Neural cell (in vitro differentiated cells): ENCODE data around the gene TBX15. TPM values are rescaled to one million over a fixed set of nuclear protein-coding genes. Genes with fewer than 3 reads are reported as not detected.

Experiments used
- H2AFZ ChIP-seq: fragments of 200-600, 300-800 bp; sonication (generic), shearing (Covaris generic); 2 replicates; pipeline ENCODE4 v1.6.0; 2014; ENCODE audit warnings: low read depth, mild to moderate bottlenecking, antibody characterized with exemption, low read length, moderate library complexity
- H3F3A ChIP-seq: fragments of 200-600 bp; shearing (Covaris generic); 2 replicates; pipeline ENCODE4 v1.6.1; 2016; ENCODE audit warnings: mild to moderate bottlenecking, moderate library complexity, mixed read lengths, antibody characterized with exemption, low read length; ENCODE audit not compliant: insufficient read depth, poor library complexity, severe bottlenecking
- H3K27ac ChIP-seq: fragments of 200-600, 300-800 bp; sonication (generic), shearing (Covaris generic); 2 replicates; pipeline ENCODE4 v1.5.1; 2014; ENCODE audit warnings: mild to moderate bottlenecking, low read length, moderate library complexity
- H3K27me3 ChIP-seq: fragments of 300-800, 200-600 bp; sonication (generic), shearing (Covaris generic); 2 replicates; pipeline ENCODE4 v1.6.0; 2014; ENCODE audit warnings: mild to moderate bottlenecking, low read depth, low read length, moderate library complexity; ENCODE audit not compliant: insufficient read depth
- H3K36me3 ChIP-seq: fragments of 300-800, 200-600 bp; sonication (generic), shearing (Covaris generic); 2 replicates; pipeline ENCODE4 v1.5.1; 2014; ENCODE audit warnings: mild to moderate bottlenecking, antibody characterized with exemption, low read length, moderate library complexity; ENCODE audit not compliant: insufficient read depth
- H3K4me2 ChIP-seq: fragments of 300-800, 200-600 bp; sonication (generic), shearing (Covaris generic); 2 replicates; pipeline ENCODE4 v1.6.0; 2014; ENCODE audit warnings: mild to moderate bottlenecking, low read length
- H3K4me3 ChIP-seq: fragments of 300-800, 200-600 bp; sonication (generic), shearing (Covaris generic); 2 replicates; pipeline ENCODE4 v1.5.1; 2014; ENCODE audit warnings: mild to moderate bottlenecking, low read length, moderate library complexity
- H3K79me2 ChIP-seq: fragments of 200-600 bp; shearing (Covaris generic); replicated peaks from 2 replicates; pipeline ENCODE4 v1.6.0; 2014; ENCODE audit warnings: mild to moderate bottlenecking, low read length, moderate library complexity; ENCODE audit not compliant: insufficient read depth
- H3K9ac ChIP-seq: fragments of 300-800, 200-600 bp; sonication (generic), shearing (Covaris generic); 2 replicates; pipeline ENCODE4 v1.6.1; 2016; ENCODE audit warnings: mild to moderate bottlenecking, low read length, mixed read lengths
- H3K9me2 ChIP-seq: fragments of 200-600 bp; shearing (Covaris generic); 2 replicates; pipeline ENCODE4 v1.6.1; 2016; ENCODE audit warnings: mild to moderate bottlenecking, low read length, mixed read lengths; ENCODE audit not compliant: insufficient read depth
- H3K9me3 ChIP-seq: fragments of 200-600, 300-800 bp; sonication (generic), shearing (Covaris generic); 2 replicates; pipeline ENCODE4 v1.6.1; 2016; ENCODE audit warnings: mild to moderate bottlenecking, mixed run types, low read length, moderate library complexity, mixed read lengths
- H4K20me1 ChIP-seq: fragments of 200-600 bp; shearing (Covaris generic); 2 replicates; pipeline ENCODE4 v1.6.1; 2016; ENCODE audit warnings: mild to moderate bottlenecking, mixed run types; ENCODE audit not compliant: insufficient read depth
- CTCF ChIP-seq: fragments of 450-650 bp; IDR thresholded peaks from 2 replicates; pipeline ENCODE4 v1.5.1; 2014; ENCODE audit warnings: antibody characterized with exemption, mild to moderate bottlenecking, moderate library complexity; ENCODE audit not compliant: poor library complexity, severe bottlenecking
- EP300 ChIP-seq: fragments of 450-650 bp; conservative IDR thresholded peaks from 2 replicates; pipeline ENCODE4 v1.6.1; 2014; ENCODE audit warnings: antibody characterized with exemption, mild to moderate bottlenecking, moderate library complexity; ENCODE audit not compliant: poor library complexity, severe bottlenecking
- MXI1 ChIP-seq: fragments of 450-650 bp; conservative IDR thresholded peaks from 2 replicates; pipeline ENCODE4 v1.6.1; 2014; ENCODE audit warnings: antibody characterized with exemption, mild to moderate bottlenecking; ENCODE audit not compliant: poor library complexity, severe bottlenecking
- POLR2AphosphoS5 ChIP-seq: IDR thresholded peaks from 2 replicates; pipeline ENCODE4 v1.6.1; 2012
- RAD21 ChIP-seq: fragments of 450-650 bp; conservative IDR thresholded peaks from 2 replicates; pipeline ENCODE4 v1.6.1; 2014; ENCODE audit warnings: antibody characterized with exemption, mild to moderate bottlenecking, moderate library complexity
- REST ChIP-seq: IDR thresholded peaks from 2 replicates; pipeline ENCODE4 v1.6.1; 2012; ENCODE audit warnings: borderline replicate concordance
- SMC3 ChIP-seq: fragments of 450-650 bp; conservative IDR thresholded peaks from 2 replicates; pipeline ENCODE4 v1.6.1; 2014; ENCODE audit warnings: antibody characterized with exemption, mild to moderate bottlenecking, moderate library complexity; ENCODE audit not compliant: poor library complexity
- TAF1 ChIP-seq: IDR thresholded peaks from 2 replicates; pipeline ENCODE4 v1.6.1; 2012; ENCODE audit warnings: low read depth
- polyA plus RNA-seq: library from polyadenylated mRNA; depleted of rRNA; stranded (reverse); fragments of >200 nt; gene quantifications from 2 replicates; pipeline ENCODE4 v1.2.3, GENCODE V29; 2014

TBX15 gene
- polyA plus RNA-seq, 1 donor from 2014 or later = 0.10 TPM

GRCh38 chr1:118925651-118926050 is 62.5 kb downstream of the TBX15 start:
- Histone ChIP-seq H3K79me2 (no peaks in the 10 kb centered on the region), H2AFZ (no peak overlapping the region), H3K9ac (no peak overlapping the region), H3K36me3 (no peaks in the 10 kb centered on the region), H3K4me2 (no peak overlapping the region), H3K9me3 (no peaks in the 10 kb centered on the region), H3K27me3 (no peaks in the 10 kb centered on the region), H3F3A (no peaks in the 10 kb centered on the region), H3K27ac (no peak overlapping the region), H3K9me2 (no peaks in the 10 kb centered on the region), H4K20me1 (no peaks in the 10 kb centered on the region), H3K4me3 (no peak overlapping the region)
- TF ChIP-seq EP300 (no peak), POLR2AphosphoS5 (no peak), SMC3 (no peak), CTCF (no peak), REST (no peak), TAF1 (no peak)

- no peaks in the 10 kb centered on the region for H3K9me3 ChIP-seq
- no peak overlapping the region for H3K4me2 ChIP-seq
These were observed 64.8 kb downstream of the TBX15 start for GRCh38 chr1:118923319-118923718.

More at GRCh38 chr1:118923319-118923718, 64.8 kb downstream of the TBX15 start:
- Histone ChIP-seq H4K20me1 (no peaks in the 10 kb centered on the region), H3K4me3 (no peak overlapping the region), H3K9ac (no peak overlapping the region), H3K9me2 (no peaks in the 10 kb centered on the region), H2AFZ (no peak overlapping the region), H3K36me3 (no peaks in the 10 kb centered on the region), H3K27me3 (no peaks in the 10 kb centered on the region), H3F3A (no peaks in the 10 kb centered on the region), H3K27ac (no peak overlapping the region), H3K79me2 (no peaks in the 10 kb centered on the region)
- TF ChIP-seq REST (no peak), MXI1 (no peak), POLR2AphosphoS5 (no peak), RAD21 (no peak), TAF1 (no peak), CTCF (no peak), EP300 (no peak)
